Measurements from ENCODE around the gene ANKMY2.
"Not testable (repeated sequence)": the region's sequence is repeated elsewhere in the genome, so short reads cannot be mapped to it uniquely, and the experiment has no call there.

Gene ANKMY2

DNA sequence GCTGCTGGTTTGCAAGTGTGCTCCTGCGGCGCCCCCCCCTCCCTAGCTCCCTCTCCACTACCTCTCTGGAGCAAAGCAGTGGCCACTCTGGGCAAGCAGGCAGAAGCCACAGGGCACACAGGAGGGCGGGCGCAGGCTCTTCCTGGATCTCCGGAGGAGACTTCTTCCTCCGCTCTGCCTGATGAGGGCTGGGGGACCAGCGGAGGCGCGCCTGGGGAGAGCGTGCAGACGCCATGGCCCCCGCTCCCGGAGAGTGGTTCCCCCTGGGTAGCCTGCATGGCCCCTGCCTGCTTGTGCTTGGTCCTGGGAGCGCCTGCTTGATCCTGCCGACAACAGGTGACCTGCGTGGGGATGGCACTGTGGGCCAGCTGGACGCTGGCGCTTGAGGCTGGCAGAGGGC, 29.0 kb downstream of the ANKMY2 start:
- no peak for DNase-seq

DNA sequence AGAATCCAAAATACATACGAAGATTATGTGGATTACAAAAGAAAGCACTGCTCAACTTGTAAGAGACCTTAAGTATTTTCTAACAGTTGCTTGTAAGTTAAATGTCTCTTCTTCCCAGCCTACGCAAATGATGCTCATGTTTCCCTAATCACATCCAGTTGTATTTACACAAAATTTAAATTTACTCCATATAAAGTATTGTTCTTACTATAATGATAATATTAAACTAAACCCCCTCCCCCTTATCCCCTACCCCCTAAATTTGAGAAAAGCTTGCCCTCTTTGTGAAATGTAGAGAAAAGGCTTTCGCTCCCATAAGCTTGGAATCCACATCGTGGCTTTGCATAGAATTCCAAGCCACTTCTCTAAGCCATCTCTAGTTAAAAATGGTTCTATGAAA, 29.4 kb downstream of the ANKMY2 start:
- DNase-seq = no peak

- no peak for DNase-seq
Measured at GRCh38 chr7:16615228-16615627, 30.3 kb downstream of the ANKMY2 start.

GRCh38 chr7:16611711-16612110, 33.8 kb downstream of the ANKMY2 start:
- no peak for DNase-seq

DNA sequence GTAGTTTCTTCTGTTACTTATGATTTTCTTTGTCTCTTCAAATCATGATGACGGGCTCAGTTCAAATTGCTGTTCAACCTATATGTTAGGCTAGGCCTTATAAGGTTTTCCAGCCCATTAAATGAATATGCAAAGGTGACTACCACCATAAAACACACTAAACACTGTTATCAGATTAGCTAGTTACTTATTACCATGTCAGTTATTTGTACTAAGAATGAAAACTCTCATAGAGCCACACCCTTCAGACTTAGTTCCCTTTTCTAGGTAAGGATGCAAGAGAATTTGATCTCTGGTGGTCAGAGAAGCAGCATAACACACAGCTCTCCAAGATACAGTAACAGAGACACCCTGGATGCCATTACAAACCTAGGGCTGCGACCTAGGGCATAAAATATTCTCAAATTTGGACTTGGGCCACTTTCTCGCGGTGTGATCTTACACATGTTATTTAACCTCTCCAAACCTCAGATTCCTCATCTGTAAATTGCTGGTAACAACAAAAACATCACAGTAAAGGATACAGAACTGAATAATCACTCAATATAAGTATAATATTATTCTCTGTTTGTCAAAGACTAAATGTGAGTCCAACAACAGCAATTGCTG, 35.6 kb downstream of the ANKMY2 start:
- DNase-seq = peak; percentile 29

DNA sequence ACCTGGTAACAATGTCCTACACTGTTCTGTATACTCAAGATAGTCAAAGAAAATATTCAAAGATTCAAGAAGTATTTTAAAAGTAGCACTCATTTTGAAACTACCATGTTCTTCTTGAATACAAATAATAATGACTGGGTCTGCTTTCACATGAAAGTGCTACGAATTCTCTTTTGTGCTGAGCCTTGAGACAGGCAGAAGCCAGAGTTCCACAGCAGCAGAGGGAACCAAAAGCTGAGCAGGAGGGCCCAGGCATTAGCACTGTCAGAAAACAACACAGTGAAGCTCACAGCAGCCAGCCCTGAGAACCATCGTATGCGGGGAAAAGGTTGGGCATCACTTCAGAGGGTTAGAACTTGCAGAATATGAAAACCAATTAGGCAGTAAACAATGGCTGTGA, 38.9 kb downstream of the ANKMY2 start:
- no peak for DNase-seq

- no peak for DNase-seq
Measured at GRCh38 chr7:16604054-16604453, 41.5 kb downstream of the ANKMY2 start.

- no peak for DNase-seq
Measured at GRCh38 chr7:16603633-16604032, 41.9 kb downstream of the ANKMY2 start.

DNA sequence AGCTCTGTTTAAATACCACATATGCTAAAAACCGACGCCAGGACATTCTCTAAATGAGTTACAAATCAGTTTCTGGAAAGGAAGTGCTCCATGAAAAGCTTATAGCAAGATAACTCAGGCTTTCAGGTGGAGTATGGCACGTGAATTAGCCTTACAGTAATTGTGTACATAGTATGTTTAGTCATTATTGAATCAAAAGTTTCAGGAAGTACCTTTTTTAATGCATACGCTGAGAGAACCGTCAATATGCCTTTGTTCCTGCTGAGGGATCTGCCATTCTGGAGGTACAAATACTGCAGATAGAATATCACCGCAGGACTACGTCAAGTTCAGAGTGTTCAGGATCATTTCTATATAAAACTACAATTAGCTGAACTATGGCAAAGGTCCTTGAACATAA, 45.7 kb downstream of the ANKMY2 start:
- DNase-seq = no peak

DNA sequence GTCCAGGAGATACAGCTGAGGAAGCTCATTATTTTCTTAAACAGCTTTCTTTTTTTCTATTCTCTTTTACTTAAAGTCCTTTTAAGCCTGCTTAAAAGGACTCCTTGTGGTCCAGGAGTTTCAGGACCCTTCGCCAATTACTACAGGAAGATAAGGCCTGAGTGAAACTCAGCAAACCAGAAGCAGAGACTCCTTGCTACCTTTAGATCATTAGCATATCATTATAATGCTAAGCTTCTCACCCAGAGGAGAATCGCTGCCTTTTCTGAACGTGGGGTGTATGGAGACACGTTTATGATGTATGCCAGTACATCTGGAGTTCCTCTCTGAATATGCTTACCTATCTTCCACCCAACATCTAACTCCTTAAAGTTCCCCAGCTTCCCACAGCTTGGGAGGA, 47.5 kb downstream of the ANKMY2 start:
- DNase-seq = no peak

GRCh38 chr7:16595596-16595995, 50.0 kb downstream of the ANKMY2 start:
- not testable (repeated sequence) for DNase-seq

DNA sequence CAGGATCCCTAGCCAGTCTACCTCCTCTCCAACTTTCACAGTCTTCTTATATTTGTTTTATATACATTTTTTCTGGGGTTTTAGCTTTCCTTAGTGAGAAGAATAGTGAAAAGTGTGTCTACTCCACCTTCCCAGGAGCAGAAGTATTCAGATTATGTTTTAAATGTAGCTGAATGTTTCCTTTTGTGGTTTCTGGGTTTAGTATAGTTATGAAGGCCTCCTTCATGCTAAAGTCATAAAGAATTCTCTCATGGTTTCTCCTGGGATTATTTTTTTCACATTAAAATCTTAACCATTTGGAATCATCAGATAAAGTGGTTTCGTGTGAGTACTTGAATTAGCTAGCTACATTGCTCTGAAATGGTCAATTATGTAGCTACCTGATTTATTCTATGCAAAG, 50.9 kb downstream of the ANKMY2 start:
- DNase-seq = no peak

DNA sequence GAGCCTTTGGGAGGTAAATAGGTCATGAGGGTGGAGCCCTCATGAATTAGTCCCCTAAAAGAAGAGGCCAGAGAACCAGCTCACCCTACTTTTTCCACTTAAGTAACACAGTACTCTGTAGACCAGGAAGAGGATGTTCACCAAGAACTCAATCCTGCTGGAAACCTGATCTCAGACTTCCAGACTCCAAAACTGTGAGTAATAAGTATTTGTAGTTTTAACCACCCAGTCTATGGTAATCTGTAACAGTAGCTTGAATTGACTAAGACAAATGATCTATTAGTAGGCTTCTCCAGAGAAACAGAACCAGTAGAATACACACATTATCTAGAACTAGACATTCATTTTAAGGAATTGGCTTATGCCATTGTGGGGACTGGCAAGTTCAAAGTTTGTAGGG, 51.5 kb downstream of the ANKMY2 start:
- DNase-seq = peak; percentile 19

- DNase-seq = no peak
Measured at GRCh38 chr7:16592395-16592794, 53.2 kb downstream of the ANKMY2 start.

GRCh38 chr7:16590424-16590823, 55.1 kb downstream of the ANKMY2 start:
- no peak for DNase-seq

DNA sequence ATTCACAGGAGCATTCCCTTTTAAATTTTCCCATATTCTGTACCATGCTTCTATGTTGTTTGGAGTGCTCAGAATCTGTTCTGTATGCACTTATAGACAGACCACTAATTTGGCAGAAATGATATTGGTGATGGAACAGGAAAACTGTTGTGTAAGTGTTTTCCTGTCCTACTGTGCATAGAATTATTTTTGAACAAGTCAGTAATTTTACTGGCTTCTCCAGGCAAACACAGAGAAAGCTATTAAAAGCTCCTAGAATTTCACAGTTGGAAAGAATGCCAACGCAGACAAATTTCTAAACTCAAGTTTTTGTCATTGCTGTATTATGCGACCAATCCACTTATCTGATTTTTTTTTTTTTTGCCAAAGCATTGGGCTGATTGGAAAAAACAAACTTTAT, 55.7 kb downstream of the ANKMY2 start:
- DNase-seq = no peak

DNA sequence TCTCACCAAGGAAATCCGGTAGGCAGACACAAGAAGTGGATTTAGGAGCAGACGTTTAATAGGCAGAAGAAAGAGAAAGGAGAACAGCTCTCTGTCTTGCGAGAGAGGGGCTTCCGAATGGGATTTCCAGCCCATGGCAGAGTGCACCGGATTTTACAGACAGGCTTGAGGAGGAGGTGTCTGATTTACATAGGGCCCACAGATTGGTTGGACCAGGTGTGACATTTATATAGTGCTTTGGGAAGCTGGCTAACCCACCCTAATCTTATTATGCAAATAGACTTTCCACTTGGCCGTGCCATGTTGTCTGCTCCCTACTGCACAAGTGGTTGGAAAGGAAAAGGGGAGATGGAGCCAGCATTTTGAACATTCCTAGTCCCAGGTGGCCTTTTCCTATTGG, 57.8 kb downstream of the ANKMY2 start:
- no peak for DNase-seq

DNA sequence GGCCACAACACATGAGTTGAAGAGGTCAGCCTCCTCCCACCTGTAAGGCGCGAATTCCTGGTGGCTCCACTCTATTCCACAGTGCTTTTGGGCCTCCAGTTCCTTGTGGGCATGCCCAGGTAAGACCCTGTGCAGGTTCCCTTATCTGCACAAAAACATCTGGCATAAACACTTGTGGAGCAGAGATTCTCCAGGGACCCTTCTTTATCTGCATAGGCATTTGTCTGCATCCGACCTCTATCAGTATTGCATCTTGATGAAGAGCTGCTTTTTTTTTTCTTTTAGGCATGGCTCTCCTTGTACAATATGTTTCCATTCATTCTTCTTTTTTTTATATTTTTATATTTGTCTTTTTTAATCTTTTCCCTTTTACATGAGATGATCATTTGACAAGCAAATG, 58.4 kb downstream of the ANKMY2 start:
- DNase-seq = no peak

GRCh38 chr7:16586081-16586874, 59.3 kb downstream of the ANKMY2 start:
- no peak for DNase-seq

DNA sequence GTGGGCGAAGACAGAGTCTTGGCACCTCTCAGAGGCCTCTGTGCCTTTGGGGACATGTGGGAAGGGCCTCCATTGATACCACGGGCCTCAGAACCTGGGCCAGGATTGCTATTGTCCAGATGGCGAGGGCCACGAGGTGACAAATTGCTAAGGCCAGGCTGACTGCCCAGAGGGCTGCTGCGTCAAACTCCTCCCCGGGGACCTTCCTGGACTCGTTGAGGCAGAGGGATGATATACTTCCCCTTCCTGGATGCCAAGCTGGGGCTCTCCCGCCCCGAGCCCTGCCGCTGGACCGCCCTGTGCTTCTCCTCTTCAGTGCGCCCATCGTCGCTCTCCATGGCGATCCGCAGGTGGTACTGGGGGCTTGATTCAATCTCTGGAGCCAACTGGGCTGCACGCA, 60.0 kb downstream of the ANKMY2 start:
- DNase-seq = no peak

DNA sequence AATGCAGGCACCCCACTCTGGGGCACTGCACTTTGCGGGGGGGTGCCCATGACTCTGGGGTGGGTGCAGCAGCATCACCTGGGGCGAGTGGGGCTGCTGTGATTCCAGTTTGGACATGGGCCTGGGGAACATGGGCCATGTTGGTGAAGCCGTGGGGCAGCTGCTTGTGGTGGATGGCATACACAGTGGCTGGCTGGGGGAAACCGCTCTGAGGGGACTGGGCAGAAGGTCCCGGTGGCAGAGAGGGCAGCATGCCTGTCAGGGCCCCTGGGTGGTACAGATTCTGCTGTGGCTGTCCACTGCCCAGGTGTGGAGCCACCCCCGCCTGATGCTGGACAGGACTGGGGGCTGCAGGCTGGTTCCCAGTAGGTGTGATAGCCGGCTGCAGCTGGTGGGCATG, 61.7 kb downstream of the ANKMY2 start:
- DNase-seq = no peak

DNA sequence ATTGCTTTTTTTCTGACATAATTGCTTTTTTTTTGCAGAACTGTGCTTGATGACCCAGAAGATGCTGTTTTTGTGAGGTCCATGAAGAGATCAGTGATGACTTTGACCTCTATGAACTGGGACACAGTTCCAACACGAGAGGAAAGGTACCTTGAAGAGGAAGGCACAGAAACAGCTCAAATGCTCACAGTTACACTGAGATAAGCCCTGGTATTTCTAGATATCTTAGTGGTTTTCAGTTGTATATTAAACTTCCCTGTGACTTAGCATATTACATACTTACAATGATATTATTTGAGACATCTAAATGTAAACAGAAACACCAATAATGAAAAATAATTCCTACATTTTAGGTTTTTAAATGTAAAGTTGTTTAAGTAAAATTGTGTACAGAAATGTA, 64.3 kb downstream of the ANKMY2 start:
- DNase-seq = no peak

- no peak for DNase-seq
Measured at GRCh38 chr7:16579216-16579615, 66.3 kb downstream of the ANKMY2 start.

DNA sequence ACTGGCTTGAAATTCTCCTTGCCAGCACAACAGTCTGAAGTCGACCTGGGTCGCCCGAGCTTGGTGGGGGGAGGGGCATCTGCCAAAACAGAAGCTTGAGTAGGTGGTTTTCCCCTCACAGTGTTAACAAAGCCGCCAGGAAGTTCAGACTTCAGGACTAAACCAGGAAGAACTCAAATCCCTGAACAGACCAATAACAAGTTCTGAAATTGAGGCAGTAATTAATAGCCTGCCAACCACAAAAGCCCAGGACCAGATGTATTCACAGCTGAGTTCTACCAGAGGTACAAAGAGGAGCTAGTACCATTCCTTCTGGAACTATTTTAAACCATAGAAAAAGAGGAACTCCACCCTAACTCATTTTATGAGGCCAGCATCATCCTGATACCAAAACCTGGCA, 73.6 kb downstream of the ANKMY2 start:
- DNase-seq = no peak

DNA sequence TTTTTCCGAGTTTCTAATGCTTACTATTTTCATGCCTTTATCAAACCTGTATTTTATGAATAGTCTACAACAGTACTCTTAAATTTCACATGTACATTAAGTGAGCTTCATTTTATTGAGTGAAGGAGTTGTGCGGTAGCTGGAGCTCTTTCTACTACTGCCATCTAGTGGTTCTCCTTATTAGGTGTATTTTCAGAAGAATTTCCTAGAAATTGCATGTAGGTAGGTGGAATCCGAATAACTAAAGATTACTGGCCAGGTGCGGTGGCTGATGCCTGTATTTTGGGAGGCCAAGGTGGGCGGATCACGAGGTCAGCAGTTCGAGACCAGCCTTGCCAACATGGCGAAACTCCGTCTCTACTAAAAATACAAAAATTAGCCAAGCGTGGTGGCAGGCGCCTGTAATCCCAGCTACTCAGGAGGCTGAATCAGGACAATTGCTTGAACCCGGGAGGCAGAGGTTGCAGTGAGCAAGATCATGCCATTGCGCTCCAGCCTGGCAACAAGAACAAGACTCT, 80.6 kb downstream of the ANKMY2 start:
- DNase-seq = peak; percentile 85

Data from kidney glomerular epithelial cell (primary cell).